SK-N-SH treated with all-trans-retinoic acid at 6 μM for 48 hours (cell line): ENCODE results near the gene HDAC5.
"Not testable (repeated sequence)": the region's sequence is repeated elsewhere in the genome, so short reads cannot be mapped to it uniquely, and the experiment has no call there.

ENCODE experiments used
- ATAC-seq: fragments of 200-7000 bp; cut with Tn5 transposase; 3 replicates; pipeline ENCODE4 v1.9.1; 2020; ENCODE audit warnings: mild to moderate bottlenecking, moderate library complexity
- ARNTL ChIP-seq: fragments of 450-650 bp; formaldehyde crosslinking; IDR thresholded peaks from 2 replicates; pipeline ENCODE4 v1.5.0; 2020; ENCODE audit warnings: low read depth, mild to moderate bottlenecking, moderate library complexity, borderline replicate concordance
- BACH2 ChIP-seq: fragments of 250-450 bp; sonication (Bioruptor Pico); IDR thresholded peaks from 2 replicates; pipeline ENCODE4 v1.9.0; 2021; ENCODE audit warnings: mild to moderate bottlenecking, borderline replicate concordance
- CREB5 ChIP-seq: fragments of 250-450 bp; sonication (Bioruptor Pico); IDR thresholded peaks from 2 replicates; pipeline ENCODE4 v1.5.1; 2020; ENCODE audit warnings: low read depth, mild to moderate bottlenecking, moderate library complexity
- CSDC2 ChIP-seq: fragments of 250-450 bp; sonication (Bioruptor Pico); IDR thresholded peaks from 2 replicates; pipeline ENCODE4 v1.5.0; 2020; ENCODE audit warnings: mild to moderate bottlenecking, moderate library complexity
- CSRNP3 ChIP-seq: fragments of 250-450 bp; sonication (Bioruptor Pico); IDR thresholded peaks from 2 replicates; pipeline ENCODE4 v1.5.1; 2021; ENCODE audit warnings: mild to moderate bottlenecking, moderate library complexity
- ESRRG ChIP-seq: fragments of 250-450 bp; sonication (Bioruptor Pico); IDR thresholded peaks from 2 replicates; pipeline ENCODE4 v1.6.1; 2021; ENCODE audit warnings: mild to moderate bottlenecking
- GLIS3 ChIP-seq: fragments of 250-450 bp; sonication (Bioruptor Pico); IDR thresholded peaks from 2 replicates; pipeline ENCODE4 v1.5.0; 2020; ENCODE audit warnings: mild to moderate bottlenecking, moderate library complexity
- ISL1 ChIP-seq: fragments of 250-450 bp; sonication (Bioruptor Pico); IDR thresholded peaks from 2 replicates; pipeline ENCODE4 v2.1.2; 2022; ENCODE audit warnings: mild to moderate bottlenecking, moderate library complexity
- OSR1 ChIP-seq: fragments of 250-450 bp; sonication (Bioruptor Pico); IDR thresholded peaks from 2 replicates; pipeline ENCODE4 v1.8.0; 2022; ENCODE audit warnings: moderate library complexity, mild to moderate bottlenecking, inconsistent platforms
- PATZ1 ChIP-seq: fragments of 250-450 bp; sonication (Bioruptor Pico); IDR thresholded peaks from 2 replicates; pipeline ENCODE4 v1.8.0; 2020; ENCODE audit warnings: mild to moderate bottlenecking, moderate library complexity, borderline replicate concordance
- POU6F1 ChIP-seq: fragments of 250-450 bp; sonication (Bioruptor Pico); IDR thresholded peaks from 2 replicates; pipeline ENCODE4 v1.8.0; 2021; ENCODE audit warnings: low read depth, mild to moderate bottlenecking, moderate library complexity, borderline replicate concordance
- PPARA ChIP-seq: fragments of 250-450 bp; sonication (Bioruptor Pico); IDR thresholded peaks from 2 replicates; pipeline ENCODE4 v1.5.0; 2020; ENCODE audit warnings: mild to moderate bottlenecking, borderline replicate concordance
- RARB ChIP-seq: fragments of 250-450 bp; sonication (Bioruptor Pico); IDR thresholded peaks from 2 replicates; pipeline ENCODE4 v1.8.0; 2021; ENCODE audit warnings: mild to moderate bottlenecking, moderate library complexity
- SNAI2 ChIP-seq: fragments of 250-450 bp; sonication (Bioruptor Pico); IDR thresholded peaks from 2 replicates; pipeline ENCODE4 v1.5.0; 2020; ENCODE audit warnings: mild to moderate bottlenecking, moderate library complexity
- TCF4 ChIP-seq: fragments of 250-450 bp; sonication (Bioruptor Pico); IDR thresholded peaks from 2 replicates; pipeline ENCODE4 v1.8.0; 2021; ENCODE audit warnings: mild to moderate bottlenecking, moderate library complexity, borderline replicate concordance
- TOX ChIP-seq: fragments of 250-450 bp; sonication (Bioruptor Pico); IDR thresholded peaks from 2 replicates; pipeline ENCODE4 v1.8.0; 2021; ENCODE audit warnings: mild to moderate bottlenecking, moderate library complexity, borderline replicate concordance
- ZC3H10 ChIP-seq: fragments of 250-450 bp; sonication (Bioruptor Pico); IDR thresholded peaks from 2 replicates; pipeline ENCODE4 v1.5.1; 2021; ENCODE audit warnings: mild to moderate bottlenecking, moderate library complexity
- ZFP3 ChIP-seq: fragments of 250-450 bp; sonication (Bioruptor Pico); IDR thresholded peaks from 2 replicates; pipeline ENCODE4 v1.5.0; 2020; ENCODE audit warnings: mild to moderate bottlenecking, moderate library complexity
- ZFP30 ChIP-seq: fragments of 450-650 bp; formaldehyde crosslinking; IDR thresholded peaks from 2 replicates; pipeline ENCODE4 v1.5.0; 2022; ENCODE audit warnings: mild to moderate bottlenecking, moderate library complexity
- ZNF565 ChIP-seq: fragments of 450-650 bp; formaldehyde crosslinking; conservative IDR thresholded peaks from 2 replicates; pipeline ENCODE4 v1.5.0; 2020; ENCODE audit warnings: low read depth, mild to moderate bottlenecking, moderate library complexity
- ZNF70 ChIP-seq: fragments of 450-650 bp; formaldehyde crosslinking; IDR thresholded peaks from 2 replicates; pipeline ENCODE4 v1.5.0; 2020; ENCODE audit warnings: mild to moderate bottlenecking, moderate library complexity
- ZNF8 ChIP-seq: fragments of 450-650 bp; formaldehyde crosslinking; IDR thresholded peaks from 2 replicates; pipeline ENCODE4 v1.5.0; 2020; ENCODE audit warnings: mild to moderate bottlenecking, moderate library complexity

Gene HDAC5

GRCh38 chr17:44155488-44155887 lies 32.0 kb upstream of the HDAC5 start:
- TF ChIP-seq ZNF70 (CRISPR knock-in tag) (no peak), ARNTL (CRISPR knock-in tag) (no peak), SNAI2 (CRISPR knock-in tag) (no peak), TOX (CRISPR knock-in tag) (no peak), PPARA (no peak), ZNF565 (CRISPR knock-in tag) (no peak), ISL1 (CRISPR knock-in tag) (no peak), TCF4 (no peak), ZFP30 (CRISPR knock-in tag) (no peak), CREB5 (CRISPR knock-in tag) (no peak), RARB (CRISPR knock-in tag) (no peak)
- no peak for ATAC-seq

GRCh38 chr17:44152875-44153274 lies 29.4 kb upstream of the HDAC5 start:
- TF ChIP-seq ZC3H10 = no peak
- no peak for TF ChIP-seq ARNTL (CRISPR knock-in tag)
- no peak for TF ChIP-seq CSRNP3 (CRISPR knock-in tag)
- no peak for TF ChIP-seq ZNF8 (CRISPR knock-in tag)
- no peak for TF ChIP-seq ZFP3
- ATAC-seq = no peak

GRCh38 chr17:44149750-44150329 lies 26.4 kb upstream of the HDAC5 start:
- TF ChIP-seq ZNF70 (CRISPR knock-in tag) = no peak
- no peak for TF ChIP-seq ZC3H10
- no peak for TF ChIP-seq TOX (CRISPR knock-in tag)
- no peak for TF ChIP-seq GLIS3 (CRISPR knock-in tag)
- TF ChIP-seq OSR1 (CRISPR knock-in tag) = no peak
- no peak for TF ChIP-seq BACH2
- TF ChIP-seq ESRRG (CRISPR knock-in tag) = no peak
- TF ChIP-seq TCF4 = no peak
- TF ChIP-seq ZFP3 = no peak
- TF ChIP-seq ZNF565 (CRISPR knock-in tag) = no peak
- TF ChIP-seq RARB (CRISPR knock-in tag) = no peak
- TF ChIP-seq PPARA = no peak
- TF ChIP-seq POU6F1 (CRISPR knock-in tag) = no peak
- no peak for TF ChIP-seq PATZ1 (CRISPR knock-in tag)
- ATAC-seq = no peak

GRCh38 chr17:44149066-44149465 lies 25.6 kb upstream of the HDAC5 start:
- not testable (repeated sequence) for ATAC-seq

- ATAC-seq = no peak
- TF ChIP-seq PPARA (no peak), TOX (CRISPR knock-in tag) (no peak), ZNF70 (CRISPR knock-in tag) (no peak), TCF4 (no peak), CSRNP3 (CRISPR knock-in tag) (no peak), ISL1 (CRISPR knock-in tag) (no peak), RARB (CRISPR knock-in tag) (no peak), ARNTL (CRISPR knock-in tag) (no peak), ZFP3 (no peak), ESRRG (CRISPR knock-in tag) (no peak), CSDC2 (no peak), CREB5 (CRISPR knock-in tag) (no peak), OSR1 (CRISPR knock-in tag) (no peak), ZFP30 (CRISPR knock-in tag) (no peak), SNAI2 (CRISPR knock-in tag) (no peak), ZNF565 (CRISPR knock-in tag) (no peak), PATZ1 (CRISPR knock-in tag) (no peak), ZC3H10 (no peak), ZNF8 (CRISPR knock-in tag) (no peak)
These were observed 24.4 kb upstream of the HDAC5 start for GRCh38 chr17:44147812-44148211.
